Stimulated activated CD8-positive, alpha-beta memory T cell treated with anti-CD3 and anti-CD28 coated beads, Interleukin-15, amount 100 ng/mL, for 1 hour (primary cell): Measurements from ENCODE around the gene TNFAIP8.
"Not testable (repeated sequence)": the region's sequence is repeated elsewhere in the genome, so short reads cannot be mapped to it uniquely, and the experiment has no call there.

ENCODE experiments used
- DNase-seq: peaks from one replicate; pipeline ENCODE4 v3.0.0-alpha.2; 2020; ENCODE audit warnings: low read depth

Gene TNFAIP8

GRCh38 chr5:119427060-119427459 is 71.2 kb downstream of the TNFAIP8 start:
- no peak for DNase-seq

- DNase-seq = not testable (repeated sequence)
Measured at GRCh38 chr5:119427596-119427995, 71.8 kb downstream of the TNFAIP8 start.

DNA sequence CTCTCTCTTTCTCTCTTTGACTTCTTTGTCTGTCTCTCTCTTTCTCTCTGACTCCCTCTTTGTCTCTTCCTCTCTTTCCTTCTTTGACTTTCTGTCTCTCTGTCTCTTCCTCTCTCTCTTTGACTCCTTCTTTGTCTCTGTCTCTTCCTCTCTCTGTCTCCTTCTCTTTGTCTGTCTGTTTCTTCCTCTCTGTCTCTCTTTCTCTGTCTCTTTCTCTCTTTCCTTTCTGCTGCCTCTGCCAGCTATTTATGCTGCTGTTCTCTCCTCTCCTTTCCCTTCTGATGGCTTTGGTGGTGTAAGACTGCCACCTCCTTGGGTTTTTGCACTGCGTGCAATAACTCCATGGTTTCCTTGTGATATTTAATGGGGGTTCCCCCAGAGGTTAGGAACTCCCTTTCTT is 72.3 kb downstream of the TNFAIP8 start:
- DNase-seq = not testable (repeated sequence)

DNA sequence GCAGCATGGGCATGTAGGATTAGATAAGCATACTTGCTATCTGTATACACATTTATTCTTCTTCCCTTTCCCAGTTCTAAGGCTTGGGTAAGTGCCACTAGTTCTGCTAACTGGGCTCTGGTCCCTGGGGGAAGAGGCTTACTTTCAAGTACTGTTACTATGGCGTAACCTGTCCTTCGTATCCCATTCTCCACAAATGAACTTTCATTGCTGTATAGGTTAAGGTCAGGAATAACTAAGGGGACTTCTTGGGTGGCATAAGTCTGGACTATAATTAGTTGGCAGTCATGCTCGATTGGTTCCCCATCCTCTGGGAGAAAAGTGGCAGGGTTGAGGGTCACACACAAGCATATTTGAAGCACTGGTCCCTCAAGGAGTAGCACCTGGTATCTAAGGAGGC is 72.8 kb downstream of the TNFAIP8 start:
- DNase-seq = not testable (repeated sequence)

GRCh38 chr5:119432674-119433237 is 76.9 kb downstream of the TNFAIP8 start:
- DNase-seq = not testable (repeated sequence)

DNA sequence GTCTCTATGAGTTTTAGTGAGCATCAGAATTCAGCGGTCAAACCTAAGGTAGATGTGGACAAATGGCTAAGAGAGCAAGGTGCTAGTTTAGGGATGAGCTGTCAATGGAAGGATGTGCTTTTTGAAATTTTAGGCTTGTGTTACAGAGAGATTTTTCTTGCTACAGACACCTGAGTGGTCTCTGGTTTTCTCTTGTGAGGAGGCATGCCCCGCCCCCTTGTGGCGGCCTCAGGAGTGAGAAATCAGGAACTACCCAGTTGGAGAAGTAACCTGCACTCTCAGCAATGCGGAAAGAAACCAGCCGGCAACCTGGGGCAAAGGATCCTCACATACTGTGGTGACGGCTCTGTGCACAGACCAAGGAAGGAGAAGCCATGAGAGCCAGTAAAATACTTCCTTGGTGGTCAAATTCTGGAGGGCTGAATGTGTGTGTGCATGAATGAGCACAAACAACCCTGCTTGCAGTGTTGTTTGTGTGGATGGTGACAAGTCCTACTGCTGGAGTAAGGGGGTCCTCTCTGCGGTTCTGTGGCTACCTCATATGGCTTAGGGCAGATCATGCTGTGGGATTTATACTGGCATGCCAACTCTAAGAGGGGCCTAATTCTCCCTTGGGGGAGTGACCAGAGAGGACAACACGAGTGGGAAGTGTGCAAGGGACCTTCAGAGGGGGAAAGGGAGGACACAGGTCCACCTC is 79.8 kb downstream of the TNFAIP8 start:
- DNase-seq = peak; percentile 48

DNA sequence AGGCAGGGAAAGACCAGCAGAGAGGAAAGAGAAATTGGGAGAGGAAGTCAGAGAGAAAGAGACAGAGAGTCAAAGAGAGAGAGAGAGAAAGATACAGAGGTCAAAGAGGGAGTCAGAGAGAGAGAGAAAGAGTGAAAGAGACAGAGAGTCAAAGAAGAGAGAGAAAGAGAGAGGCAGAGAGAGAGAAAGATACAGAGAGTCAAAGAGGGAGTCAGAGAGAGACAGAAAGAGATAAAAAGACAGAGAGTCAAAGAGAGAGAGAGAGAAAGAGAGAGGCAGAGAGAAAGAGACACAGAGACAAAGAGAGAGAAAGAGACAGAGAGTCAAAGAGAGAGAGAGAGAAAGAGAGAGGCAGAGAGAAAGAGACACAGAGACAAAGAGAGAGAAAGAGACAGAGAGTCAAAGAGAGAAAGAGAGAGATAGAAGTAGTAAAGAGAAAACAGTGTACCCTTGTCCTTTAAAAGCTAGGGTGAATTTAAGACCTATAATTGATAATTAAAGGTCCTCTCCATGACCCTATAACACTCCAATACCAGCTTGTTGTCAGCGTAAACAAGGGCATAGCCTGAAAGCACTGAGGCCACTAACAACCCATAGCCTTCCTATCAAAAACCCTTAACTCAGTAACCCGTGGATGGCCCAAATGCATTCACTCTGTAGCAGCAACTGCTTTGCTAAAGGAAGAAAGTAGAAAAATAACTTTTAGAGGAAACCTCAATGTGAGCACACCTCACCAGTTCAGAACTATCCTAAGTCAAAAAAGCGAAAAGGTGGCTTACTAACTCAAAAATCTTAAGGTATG is 82.2 kb downstream of the TNFAIP8 start:
- DNase-seq = not testable (repeated sequence)

DNA sequence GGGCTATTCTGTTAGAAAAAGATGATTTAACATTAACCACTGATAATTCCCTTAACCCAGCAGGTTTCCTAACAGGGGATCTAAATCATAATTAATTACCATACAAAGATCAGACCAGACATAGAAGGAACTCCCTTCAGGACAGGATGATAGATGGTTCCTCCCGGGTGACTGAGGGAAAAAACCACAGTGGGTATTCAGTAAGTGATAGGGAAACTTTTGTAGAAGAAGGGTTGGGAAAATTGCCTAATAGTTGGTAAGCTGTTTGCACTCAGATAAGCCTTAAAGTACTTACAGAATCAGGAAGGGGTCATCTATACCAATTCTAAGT is 82.7 kb downstream of the TNFAIP8 start:
- not testable (repeated sequence) for DNase-seq

DNA sequence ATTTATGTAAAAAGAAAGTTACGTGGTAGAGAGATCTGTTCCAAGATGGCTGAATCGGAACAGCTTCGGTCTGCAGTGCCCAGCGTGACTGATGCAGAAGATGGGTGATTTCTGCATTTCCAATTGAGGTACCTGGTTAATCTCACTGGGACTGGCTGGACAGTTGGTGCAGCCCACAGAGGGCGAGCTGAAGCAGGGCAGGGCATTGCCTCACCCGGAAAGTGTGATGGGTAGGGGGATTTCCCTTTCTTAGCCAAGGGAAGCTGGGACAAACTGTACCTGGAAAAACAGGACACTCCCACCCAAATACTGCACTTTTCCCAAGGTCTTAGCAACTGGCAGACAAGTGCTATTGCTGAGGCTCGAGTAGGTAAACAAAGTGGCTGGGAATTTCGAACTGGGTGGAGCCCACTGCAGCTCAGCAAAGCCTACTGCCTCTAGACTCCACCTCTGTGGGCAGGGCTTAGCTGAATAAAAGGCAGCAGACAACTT is 83.4 kb downstream of the TNFAIP8 start:
- DNase-seq = no peak

DNA sequence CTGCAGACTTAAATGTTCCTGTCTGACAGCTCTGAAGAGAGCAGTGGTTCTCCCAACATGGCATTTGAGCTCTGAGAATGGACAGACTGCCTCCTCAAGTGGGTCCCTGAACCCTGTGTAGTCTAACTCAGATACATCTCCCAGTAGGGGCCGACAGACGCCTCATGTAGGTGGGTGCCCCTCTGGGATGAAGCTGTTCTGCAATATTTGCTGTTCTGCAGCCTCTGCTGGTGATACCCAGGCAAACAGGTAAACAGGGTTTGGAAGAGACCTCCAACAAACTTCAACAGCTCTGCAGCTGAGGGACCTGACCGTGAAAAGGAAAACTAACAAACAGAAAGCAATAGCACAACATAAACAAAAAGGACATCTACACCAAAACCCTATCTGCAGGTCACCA is 83.8 kb downstream of the TNFAIP8 start:
- not testable (repeated sequence) for DNase-seq

DNA sequence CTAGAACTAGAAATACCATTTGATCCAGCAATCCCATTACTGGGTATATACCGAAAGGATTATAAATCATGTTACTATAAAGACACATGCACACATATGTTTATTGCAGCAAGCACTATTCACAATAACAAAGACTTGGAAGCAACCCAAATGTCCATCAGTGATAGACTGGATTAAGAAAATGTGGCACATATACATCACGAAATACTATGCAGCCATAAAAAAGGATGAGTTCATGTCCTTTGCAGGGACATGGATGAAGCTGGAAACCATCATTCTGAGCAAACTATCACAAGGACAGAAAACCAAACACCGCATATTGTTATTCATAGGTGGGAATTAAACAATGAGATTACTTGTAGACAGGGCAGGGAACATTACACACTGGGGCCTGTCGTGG is 88.8 kb downstream of the TNFAIP8 start:
- DNase-seq = not testable (repeated sequence)

DNA sequence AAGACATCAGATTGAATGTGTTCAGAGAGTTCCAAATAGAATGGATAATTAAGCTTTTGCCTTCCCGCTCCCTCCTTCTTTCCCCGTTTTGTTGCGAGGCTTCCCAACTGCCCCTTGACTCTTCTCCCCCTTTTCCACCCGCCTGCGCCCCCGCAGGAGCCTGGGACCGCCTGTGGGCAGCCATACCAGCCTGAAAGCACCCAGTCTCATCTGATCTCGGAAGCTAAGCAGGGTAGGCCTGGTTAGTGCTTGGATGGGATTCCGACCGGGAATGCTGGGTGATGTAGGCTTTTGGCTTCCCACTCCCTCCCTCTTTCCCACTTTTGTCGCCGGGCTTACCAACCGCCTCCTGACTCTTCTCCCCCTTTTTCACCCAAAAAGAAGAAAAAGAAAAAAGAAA is 89.7 kb downstream of the TNFAIP8 start:
- no peak for DNase-seq
